B cell (primary cell): Measurements from ENCODE around the gene OR2B6. TPM values are rescaled to one million over a fixed set of nuclear protein-coding genes. Genes with fewer than 3 reads are reported as not detected.

Source experiments
- ATAC-seq: fragments of 200-7000 bp; cut with Tn5 transposase; one replicate; pipeline ENCODE4 v1.10.0; 2021; ENCODE audit warnings: low read depth, mild to moderate bottlenecking, moderate number of reproducible peaks, moderate library complexity
- CTCF ChIA-PET: fragments of 350-600 bp; sonication (Branson Sonifier 250); formaldehyde crosslinking; loops from one replicate; lab custom pipeline; 2021; ENCODE audit warnings: antibody characterized with exemption, inconsistent platforms; lab: Charles Lee
- POLR2A ChIA-PET: fragments of 350-600 bp; sonication (Branson Sonifier 250); formaldehyde crosslinking; loops from one replicate; lab custom pipeline; 2021; ENCODE audit warnings: antibody characterized with exemption; lab: Charles Lee
- DNase-seq: peaks from one replicate; pipeline ENCODE4 v3.0.0; 2013
- H2AFZ ChIP-seq: 2 replicates; pipeline ENCODE4 v1.6.1; 2012; ENCODE audit warnings: mild to moderate bottlenecking, low read depth, low read length; ENCODE audit not compliant: insufficient read depth, poor library complexity, severe bottlenecking
- H3K27ac ChIP-seq, 2 donors: 1 replicate in 1 of 2; 2 replicates in 1 of 2; pipeline ENCODE4 v1.5.1; 2012 to 2013; ENCODE audit warnings: low read length in 2 of 2, mild to moderate bottlenecking in 2 of 2, moderate library complexity in 1 of 2
- H3K27me3 ChIP-seq, 4 experiments: fragments of 200-600 bp in 1 of 4; sonication (generic) in 1 of 4; replicated peaks in 1 of 4; 1 replicate in 2 of 4; 2 replicates in 2 of 4; pipeline versions ENCODE4 v1.6.1 to v1.7.0; 2013 to 2016; ENCODE audit warnings: low read length in 3 of 4, mild to moderate bottlenecking in 2 of 4, mixed read lengths in 1 of 4, moderate library complexity in 1 of 4; ENCODE audit not compliant: insufficient read depth in 4 of 4, control insufficient read depth in 3 of 4; ENCODE audit errors: control extremely low read depth in 1 of 4
- H3K36me3 ChIP-seq, 2 experiments: replicated peaks in 1 of 2; 1 replicate in 1 of 2; 2 replicates in 1 of 2; pipeline versions ENCODE4 v1.6.1 to v1.7.1; 2013; ENCODE audit warnings: low read length in 1 of 2; ENCODE audit not compliant: insufficient read depth in 2 of 2, control insufficient read depth in 1 of 2; ENCODE audit errors: control extremely low read depth in 1 of 2, extremely low read depth in 1 of 2
- H3K4me1 ChIP-seq, 2 donors: fragments of 200-600 bp in 1 of 2; sonication (generic) in 1 of 2; 1 replicate in 1 of 2; 2 replicates in 1 of 2; pipeline versions ENCODE4 v1.5.1 to v1.6.1; 2013 to 2017; ENCODE audit warnings: low read length in 2 of 2; ENCODE audit not compliant: control insufficient read depth in 2 of 2, insufficient read depth in 2 of 2
- H3K4me2 ChIP-seq: replicated peaks from 2 replicates; pipeline ENCODE3; 2012; ENCODE audit warnings: mild to moderate bottlenecking, low read depth, low read length; ENCODE audit not compliant: poor library complexity, severe bottlenecking
- H3K4me3 ChIP-seq, 5 experiments: fragments of 200-600 bp in 1 of 5; sonication (generic) in 1 of 5; 1 replicate in 3 of 5; 2 replicates in 2 of 5; pipeline versions ENCODE4 v1.5.1 to v1.7.0; 2011 to 2016; ENCODE audit warnings: low read length in 4 of 5, mild to moderate bottlenecking in 4 of 5, low read depth in 2 of 5, control low read depth in 1 of 5, moderate library complexity in 1 of 5; ENCODE audit not compliant: insufficient read depth in 1 of 5; ENCODE audit errors: control extremely low read depth in 1 of 5, extremely low read depth in 1 of 5
- H3K79me2 ChIP-seq: fragments of 200-600 bp; sonication (generic); one replicate; pipeline ENCODE4 v1.6.0; 2016; ENCODE audit warnings: low read length; ENCODE audit not compliant: control insufficient read depth, insufficient read depth
- H3K9ac ChIP-seq: fragments of 200-600 bp; sonication (generic); 2 replicates; pipeline ENCODE4 v1.6.1; 2017; ENCODE audit warnings: mild to moderate bottlenecking, low read length, moderate library complexity
- H3K9me3 ChIP-seq, 3 donors: one replicate each; pipeline versions ENCODE4 v1.6.1 to v1.7.1; 2013; ENCODE audit warnings: low read length in 2 of 3; ENCODE audit not compliant: control insufficient read depth in 2 of 3, insufficient read depth in 1 of 3; ENCODE audit errors: control extremely low read depth in 1 of 3
- H4K20me1 ChIP-seq: 2 replicates; pipeline ENCODE4 v1.6.0; 2012; ENCODE audit warnings: mild to moderate bottlenecking, low read length; ENCODE audit not compliant: insufficient read depth, control insufficient read depth, poor library complexity, severe bottlenecking
- H3K27ac Mint-ChIP-seq: one replicate; pipeline ENCODE4 v1.8.0; 2021; ENCODE audit warnings: mixed read lengths
- H3K27me3 Mint-ChIP-seq: one replicate; pipeline ENCODE4 v1.8.0; 2021; ENCODE audit warnings: mixed read lengths
- H3K4me1 Mint-ChIP-seq: one replicate; pipeline ENCODE4 v1.8.0; 2021; ENCODE audit warnings: mixed read lengths
- H3K4me3 Mint-ChIP-seq: one replicate; pipeline ENCODE4 v1.8.0; 2021; ENCODE audit warnings: mixed read lengths
- H3K9me3 Mint-ChIP-seq: one replicate; pipeline ENCODE4 v1.8.0; 2022; ENCODE audit warnings: mixed read lengths; ENCODE audit not compliant: insufficient read depth
- CTCF ChIP-seq: fragments of 200-600 bp; IDR thresholded peaks from one replicate; pipeline ENCODE4 v1.8.0; 2022; ENCODE audit warnings: antibody characterized with exemption, mild to moderate bottlenecking
- EZH2 ChIP-seq: IDR thresholded peaks from 2 replicates; pipeline ENCODE4 v1.6.1; 2012; ENCODE audit warnings: borderline replicate concordance, low read depth, mild to moderate bottlenecking, moderate library complexity, low read length; ENCODE audit not compliant: insufficient read depth, poor library complexity, severe bottlenecking
- WGBS: methylation state at CpG from one replicate; pipeline ENCODE4 v1.1.5; 2013; ENCODE audit warnings: missing lambda C conversion rate; ENCODE audit not compliant: insufficient coverage; 5-methylcytosine and 5-hydroxymethylcytosine counted together
- intact Hi-C: fragments of 100-400 bp; cut with micrococcal nuclease; formaldehyde crosslinking; loops from one replicate; pipeline ENCODE4 v1.10.0; 2022
- polyA plus RNA-seq: library from polyadenylated mRNA; depleted of rRNA; stranded (reverse); fragments of >200 nt; gene quantifications from 2 replicates; pipeline ENCODE4 v1.2.3, GENCODE V29; 2012
- total RNA-seq, 2 donors: library from RNA; stranded (reverse); fragments of 120-200 nt in 1 of 2; gene quantifications; 1 replicate in 1 of 2; 2 replicates in 1 of 2; pipeline versions ENCODE4 v1.2.3 to v1.2.4, GENCODE V29; 2013 to 2022

Gene OR2B6
- total and polyA plus RNA-seq, 2 donors (not counting 1 experiment from before 2014, with no cell fraction given) = not detected

DNA sequence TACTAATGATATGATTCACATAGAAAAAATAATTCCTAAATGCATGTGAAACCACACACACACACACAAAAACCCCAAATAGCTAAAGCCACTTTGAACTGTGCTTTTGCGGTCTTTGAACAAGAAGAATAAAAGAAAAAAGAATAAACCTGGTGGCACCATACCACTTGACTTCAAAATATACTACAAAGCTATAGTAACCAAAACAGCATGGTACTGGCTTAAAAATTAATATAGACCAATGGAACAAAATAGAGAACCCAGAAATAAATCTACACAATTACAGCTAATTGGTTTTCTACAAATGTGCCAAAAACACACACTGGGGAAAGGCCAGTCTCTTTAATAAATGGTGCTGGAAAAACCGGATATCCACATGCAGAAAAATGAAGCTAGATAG lies 13.4 kb downstream of the OR2B6 start:
- CTCF ChIA-PET = no interaction called here
- no peak overlapping the region for H3K27ac ChIP-seq
- H3K27ac Mint-ChIP-seq = no peak overlapping the region
- peaks cover 0 to 6% (median 0%) of the 10 kb centered on the region in 4 experiments for H3K27me3 ChIP-seq
- no peaks in the 10 kb centered on the region for H4K20me1 ChIP-seq
- POLR2A ChIA-PET = no interaction called here
- intact Hi-C loops = no loop called here
- H3K4me2 ChIP-seq = no peak overlapping the region
- peaks cover 24 to 27% of the 10 kb centered on the region in 2 donors for H3K4me1 ChIP-seq
- H3K4me1 Mint-ChIP-seq = peaks cover 23% of the 10 kb centered on the region
- no peak overlapping the region for H3K4me3 ChIP-seq
- H3K9me3 ChIP-seq = peaks cover 0 to 17% (median 15%) of the 10 kb centered on the region in 3 donors
- WGBS = 100% methylated on average over 1 of the region's 2 CpGs
- H3K9ac ChIP-seq = no peak overlapping the region
- DNase-seq (no peak), ATAC-seq (no peak)
- no peak overlapping the region for H3K4me3 Mint-ChIP-seq
- no peaks in the 10 kb centered on the region for H3K9me3 Mint-ChIP-seq
- no peaks in the 10 kb centered on the region for H3K27me3 Mint-ChIP-seq
- TF ChIP-seq EZH2 (no peak), CTCF (no peak)
- no peaks in the 10 kb centered on the region for H3K79me2 ChIP-seq
- H2AFZ ChIP-seq = no peak overlapping the region
- no peaks in the 10 kb centered on the region for H3K36me3 ChIP-seq

- Histone ChIP-seq H3K4me1 (peaks cover 1 to 4% of the 10 kb centered on the region in 2 donors), H3K79me2 (no peaks in the 10 kb centered on the region), H3K27ac (no peak overlapping the region), H3K27me3 (peaks cover 0 to 1% (median 0%) of the 10 kb centered on the region in 4 experiments), H3K9ac (no peak overlapping the region), H3K9me3 (peaks cover 0 to 6% (median 2%) of the 10 kb centered on the region in 3 donors), H3K36me3 (no peaks in the 10 kb centered on the region), H3K4me3 (no peak overlapping the region), H4K20me1 (no peaks in the 10 kb centered on the region), H2AFZ (no peak overlapping the region), H3K4me2 (no peak overlapping the region)
- ChIA-PET POLR2A (no interaction called here), CTCF (no interaction called here)
- H3K27ac Mint-ChIP-seq = no peak overlapping the region
- H3K27me3 Mint-ChIP-seq = no peaks in the 10 kb centered on the region
- H3K4me1 Mint-ChIP-seq = peaks cover 7% of the 10 kb centered on the region
- TF ChIP-seq EZH2 (no peak), CTCF (no peak)
- DNase-seq (no peak), ATAC-seq (no peak)
- intact Hi-C loops = no loop called here
- H3K4me3 Mint-ChIP-seq = no peak overlapping the region
- H3K9me3 Mint-ChIP-seq = no peaks in the 10 kb centered on the region
- no CpG with 5 or more reads among the region's 4 CpGs for WGBS
These were observed 15.7 kb downstream of the OR2B6 start for GRCh38 chr6:27972750-27973149.
